Astrocyte (in vitro differentiated cells and primary cell): Measurements from ENCODE around the gene BCKDHB. TPM values are rescaled to one million over a fixed set of nuclear protein-coding genes. Genes with fewer than 3 reads are reported as not detected.

Experiments used
- DNase-seq: peaks from one replicate; pipeline ENCODE4 v3.0.0-alpha.2; 2010; ENCODE audit warnings: low read depth
- FAIRE-seq: peaks from 2 replicates; lab custom pipeline; 2011; peaks lifted over from hg19 to GRCh38; lab: Jason Lieb, UNC
- H2AFZ ChIP-seq: 2 replicates; pipeline ENCODE4 v1.6.0; 2012; ENCODE audit warnings: low read depth, low read length, inconsistent platforms
- H3K27ac ChIP-seq: 2 replicates; pipeline ENCODE4 v1.5.1; 2011; ENCODE audit warnings: low read depth, low read length, inconsistent platforms
- H3K27me3 ChIP-seq: 2 replicates; pipeline ENCODE4 v1.6.0; 2011; ENCODE audit warnings: low read length, inconsistent platforms; ENCODE audit not compliant: insufficient read depth
- H3K36me3 ChIP-seq: 2 replicates; pipeline ENCODE4 v1.5.1; 2011; ENCODE audit warnings: low read length, inconsistent platforms; ENCODE audit not compliant: insufficient read depth
- H3K4me1 ChIP-seq: 2 replicates; pipeline ENCODE4 v1.5.1; 2011; ENCODE audit warnings: low read length, inconsistent platforms; ENCODE audit not compliant: insufficient read depth
- H3K4me2 ChIP-seq: 2 replicates; pipeline ENCODE4 v1.6.0; 2012; ENCODE audit warnings: low read length, inconsistent platforms
- H3K4me3 ChIP-seq: 2 replicates; pipeline ENCODE4 v1.5.1; 2011; ENCODE audit warnings: low read depth, mild to moderate bottlenecking, low read length, inconsistent platforms; ENCODE audit not compliant: insufficient read depth
- H3K79me2 ChIP-seq: 2 replicates; pipeline ENCODE4 v1.6.0; 2012; ENCODE audit warnings: mild to moderate bottlenecking, low read length, inconsistent platforms; ENCODE audit not compliant: insufficient read depth
- H3K9ac ChIP-seq: 2 replicates; pipeline ENCODE4 v1.6.0; 2012; ENCODE audit warnings: mild to moderate bottlenecking, low read length, inconsistent platforms
- H3K9me3 ChIP-seq: 2 replicates; pipeline ENCODE4 v1.5.1; 2012; ENCODE audit warnings: low read depth, mild to moderate bottlenecking, low read length, inconsistent platforms; ENCODE audit not compliant: insufficient read depth
- H4K20me1 ChIP-seq: 2 replicates; pipeline ENCODE4 v1.6.0; 2012; ENCODE audit warnings: low read length, inconsistent platforms; ENCODE audit not compliant: insufficient read depth
- H3K27ac Mint-ChIP-seq: one replicate; pipeline ENCODE4 v1.8.0; 2021; ENCODE audit warnings: mild to moderate bottlenecking, mixed read lengths; ENCODE audit not compliant: unreplicated experiment
- H3K27me3 Mint-ChIP-seq: one replicate; pipeline ENCODE4 v1.8.0; 2021; ENCODE audit warnings: low read depth, mixed read lengths; ENCODE audit not compliant: unreplicated experiment
- H3K36me3 Mint-ChIP-seq: one replicate; pipeline ENCODE4 v1.8.0; 2021; ENCODE audit warnings: low read depth, mixed read lengths; ENCODE audit not compliant: unreplicated experiment
- H3K4me1 Mint-ChIP-seq: one replicate; pipeline ENCODE4 v1.8.0; 2021; ENCODE audit warnings: low read depth, mixed read lengths; ENCODE audit not compliant: unreplicated experiment
- H3K4me3 Mint-ChIP-seq: one replicate; pipeline ENCODE4 v1.8.0; 2021; ENCODE audit warnings: mild to moderate bottlenecking, moderate library complexity, mixed read lengths; ENCODE audit not compliant: unreplicated experiment
- H3K9me3 Mint-ChIP-seq: one replicate; pipeline ENCODE4 v1.8.0; 2021; ENCODE audit warnings: mild to moderate bottlenecking, mixed read lengths; ENCODE audit not compliant: unreplicated experiment
- EZH2 ChIP-seq: IDR thresholded peaks from 2 replicates; pipeline ENCODE4 v1.6.1; 2012; ENCODE audit warnings: mild to moderate bottlenecking, low read length, inconsistent platforms; ENCODE audit not compliant: insufficient read depth
- total RNA-seq: library from RNA; stranded (reverse); gene quantifications from 2 replicates; pipeline ENCODE4 v1.2.1, GENCODE V29; 2021
- TF ChIP-seq, protein P1 (sequence below): IDR thresholded peaks from 2 replicates; pipeline ENCODE4 v1.5.1; 2011; ENCODE audit warnings: low read depth, mild to moderate bottlenecking, inconsistent platforms, low read length, moderate library complexity; ENCODE audit not compliant: insufficient read depth

The BCKDHB gene
- total RNA-seq, 1 donor from 2014 or later: 18.4 TPM

GRCh38 chr6:80338201-80338836 lies 231.8 kb downstream of the BCKDHB start:
- Mint-ChIP-seq H3K27me3 (no peaks in the 10 kb centered on the region), H3K27ac (no peak overlapping the region), H3K9me3 (no peaks in the 10 kb centered on the region), H3K36me3 (no peaks in the 10 kb centered on the region), H3K4me3 (peak overlapping the region; percentile 50), H3K4me1 (peaks cover 8% of the 10 kb centered on the region)
- Histone ChIP-seq H4K20me1 (no peaks in the 10 kb centered on the region), H3K4me1 (peaks cover 3% of the 10 kb centered on the region), H3K4me2 (peak overlapping the region; percentile 32), H3K4me3 (no peak overlapping the region), H3K27me3 (no peaks in the 10 kb centered on the region), H2AFZ (no peak overlapping the region), H3K9ac (no peak overlapping the region), H3K9me3 (no peaks in the 10 kb centered on the region), H3K27ac (no peak overlapping the region), H3K79me2 (no peaks in the 10 kb centered on the region), H3K36me3 (no peaks in the 10 kb centered on the region)
- FAIRE-seq: no peak
- DNase-seq: no peak
- TF ChIP-seq, protein P1, sequence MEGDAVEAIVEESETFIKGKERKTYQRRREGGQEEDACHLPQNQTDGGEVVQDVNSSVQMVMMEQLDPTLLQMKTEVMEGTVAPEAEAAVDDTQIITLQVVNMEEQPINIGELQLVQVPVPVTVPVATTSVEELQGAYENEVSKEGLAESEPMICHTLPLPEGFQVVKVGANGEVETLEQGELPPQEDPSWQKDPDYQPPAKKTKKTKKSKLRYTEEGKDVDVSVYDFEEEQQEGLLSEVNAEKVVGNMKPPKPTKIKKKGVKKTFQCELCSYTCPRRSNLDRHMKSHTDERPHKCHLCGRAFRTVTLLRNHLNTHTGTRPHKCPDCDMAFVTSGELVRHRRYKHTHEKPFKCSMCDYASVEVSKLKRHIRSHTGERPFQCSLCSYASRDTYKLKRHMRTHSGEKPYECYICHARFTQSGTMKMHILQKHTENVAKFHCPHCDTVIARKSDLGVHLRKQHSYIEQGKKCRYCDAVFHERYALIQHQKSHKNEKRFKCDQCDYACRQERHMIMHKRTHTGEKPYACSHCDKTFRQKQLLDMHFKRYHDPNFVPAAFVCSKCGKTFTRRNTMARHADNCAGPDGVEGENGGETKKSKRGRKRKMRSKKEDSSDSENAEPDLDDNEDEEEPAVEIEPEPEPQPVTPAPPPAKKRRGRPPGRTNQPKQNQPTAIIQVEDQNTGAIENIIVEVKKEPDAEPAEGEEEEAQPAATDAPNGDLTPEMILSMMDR: peak; percentile 72
- TF ChIP-seq EZH2: no peak

DNA sequence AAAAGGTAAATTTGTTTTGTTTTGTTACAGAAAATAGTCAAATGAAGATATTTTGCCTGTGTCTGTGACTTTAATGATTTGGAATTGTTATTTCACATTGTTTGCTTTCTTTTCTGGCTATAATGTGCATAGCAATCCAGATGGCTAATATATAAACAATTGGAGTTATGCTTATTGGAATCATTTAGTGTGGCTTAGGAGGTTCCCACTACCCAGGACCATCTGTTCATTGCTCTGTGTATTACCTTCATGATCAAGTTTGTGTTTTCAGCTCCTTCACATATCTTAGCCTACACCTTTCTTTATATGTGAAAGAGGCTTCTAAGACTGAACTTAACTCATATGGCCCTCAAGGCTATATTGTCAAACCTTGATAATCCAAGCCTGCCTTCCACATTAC lies 232.9 kb downstream of the BCKDHB start:
- Mint-ChIP-seq H3K9me3 (no peaks in the 10 kb centered on the region), H3K4me3 (no peak overlapping the region), H3K4me1 (peaks cover 8% of the 10 kb centered on the region), H3K27me3 (no peaks in the 10 kb centered on the region), H3K27ac (no peak overlapping the region), H3K36me3 (no peaks in the 10 kb centered on the region)
- TF ChIP-seq, protein P1: no peak
- TF ChIP-seq EZH2: no peak
- no peaks in the 10 kb centered on the region for H3K79me2 ChIP-seq
- H3K27ac ChIP-seq: no peak overlapping the region
- H3K4me2 ChIP-seq: no peak overlapping the region
- H4K20me1 ChIP-seq: no peaks in the 10 kb centered on the region
- DNase-seq (no peak), FAIRE-seq (no peak)
- H2AFZ ChIP-seq: no peak overlapping the region
- H3K4me3 ChIP-seq: no peak overlapping the region
- H3K4me1 ChIP-seq: peaks cover 3% of the 10 kb centered on the region
- H3K27me3 ChIP-seq: no peaks in the 10 kb centered on the region
- no peaks in the 10 kb centered on the region for H3K36me3 ChIP-seq
- no peaks in the 10 kb centered on the region for H3K9me3 ChIP-seq
- no peak overlapping the region for H3K9ac ChIP-seq

DNA sequence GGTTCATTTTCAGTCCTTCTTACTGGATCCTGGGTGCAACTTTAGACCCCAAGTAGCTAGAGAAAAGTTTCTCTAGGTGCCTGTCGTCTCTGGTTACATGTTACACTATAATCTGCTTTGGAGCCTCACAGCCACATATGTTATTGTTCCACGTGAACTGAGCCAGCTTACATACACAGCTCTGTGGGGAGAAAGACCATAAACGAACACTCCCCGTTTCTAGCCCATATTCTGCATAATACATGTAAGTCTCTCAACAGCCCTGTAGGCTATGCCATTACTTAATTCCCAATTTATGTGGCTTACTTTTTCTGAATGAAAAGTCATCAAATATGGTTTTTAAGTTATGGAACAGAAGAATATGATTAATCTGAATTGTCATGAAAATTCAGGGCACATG lies 233.8 kb downstream of the BCKDHB start:
- peaks cover 8% of the 10 kb centered on the region for H3K4me1 Mint-ChIP-seq

More for the DNA sequence above, 233.8 kb downstream of the BCKDHB start:
- H3K36me3 Mint-ChIP-seq: no peaks in the 10 kb centered on the region
- FAIRE-seq: no peak
- Histone ChIP-seq H2AFZ (no peak overlapping the region), H3K4me2 (no peak overlapping the region), H3K27ac (no peak overlapping the region), H4K20me1 (no peaks in the 10 kb centered on the region), H3K4me3 (no peak overlapping the region), H3K36me3 (no peaks in the 10 kb centered on the region), H3K27me3 (no peaks in the 10 kb centered on the region), H3K9me3 (no peaks in the 10 kb centered on the region), H3K4me1 (peaks cover 3% of the 10 kb centered on the region), H3K79me2 (no peaks in the 10 kb centered on the region), H3K9ac (no peak overlapping the region)
- no peaks in the 10 kb centered on the region for H3K27me3 Mint-ChIP-seq
- no peak for DNase-seq
- H3K9me3 Mint-ChIP-seq: no peaks in the 10 kb centered on the region
- TF ChIP-seq, protein P1: no peak
- no peak for TF ChIP-seq EZH2
- H3K27ac Mint-ChIP-seq: no peak overlapping the region
- H3K4me3 Mint-ChIP-seq: no peak overlapping the region
